Activated CD8-positive, alpha-beta T cell treated with anti-CD3 and anti-CD28 coated beads, Interleukin-2, amount 10 ng/mL, durations not matched to agents 7 days and 5 days (primary cell): ENCODE measurements around the gene DLG2. TPM values are rescaled to one million over a fixed set of nuclear protein-coding genes. Genes with fewer than 3 reads are reported as not detected.

Source experiments
- ATAC-seq: fragments of 150-1000 bp; cut with Tn5 transposase; one replicate; pipeline ENCODE4 v1.10.0; 2021; ENCODE audit warnings: moderate library complexity
- CTCF ChIA-PET: fragments of 350-600 bp; sonication (Branson Sonifier 250); formaldehyde crosslinking; loops from one replicate; lab custom pipeline; 2021; ENCODE audit warnings: antibody characterized with exemption; lab: Charles Lee
- POLR2A ChIA-PET: fragments of 350-600 bp; sonication (Branson Sonifier 250); formaldehyde crosslinking; loops from one replicate; lab custom pipeline; 2021; ENCODE audit warnings: antibody characterized with exemption; lab: Charles Lee
- DNase-seq: peaks from one replicate; pipeline ENCODE4 v3.0.0-alpha.2; 2020
- H3K27ac Mint-ChIP-seq: one replicate; pipeline ENCODE4 v1.8.0; 2021; ENCODE audit warnings: mild to moderate bottlenecking, mixed read lengths
- H3K27me3 Mint-ChIP-seq: one replicate; pipeline ENCODE4 v1.8.0; 2021; ENCODE audit warnings: low read depth, mixed read lengths
- H3K36me3 Mint-ChIP-seq: one replicate; pipeline ENCODE4 v1.8.0; 2021; ENCODE audit warnings: low read depth, mixed read lengths
- H3K4me1 Mint-ChIP-seq: one replicate; pipeline ENCODE4 v1.8.0; 2021; ENCODE audit warnings: low read depth, mixed read lengths
- H3K4me3 Mint-ChIP-seq: one replicate; pipeline ENCODE4 v1.8.0; 2021; ENCODE audit warnings: mild to moderate bottlenecking, mixed read lengths
- H3K9me3 Mint-ChIP-seq: one replicate; pipeline ENCODE4 v1.8.0; 2022; ENCODE audit warnings: mixed read lengths; ENCODE audit not compliant: insufficient read depth
- total RNA-seq, 2 experiments: library from RNA; stranded (reverse); gene quantifications; one replicate each; pipeline ENCODE4 v1.2.3, GENCODE V29; 2021

Gene DLG2
- total RNA-seq, 2 experiments from 2014 or later: 1.3 to 1.6 TPM

- H3K4me1 Mint-ChIP-seq: no peaks in the 10 kb centered on the region
- ATAC-seq (no peak), DNase-seq (no peak)
- POLR2A ChIA-PET: no interaction called here
- CTCF ChIA-PET: no interaction called here
- H3K27ac Mint-ChIP-seq: no peak overlapping the region
- no peaks in the 10 kb centered on the region for H3K27me3 Mint-ChIP-seq
- H3K4me3 Mint-ChIP-seq: no peak overlapping the region
- H3K9me3 Mint-ChIP-seq: peaks cover 8% of the 10 kb centered on the region
- no peaks in the 10 kb centered on the region for H3K36me3 Mint-ChIP-seq
These were observed 1432.4 kb downstream of the DLG2 start for GRCh38 chr11:84194696-84195095.

GRCh38 chr11:84193706-84194105, 1433.4 kb downstream of the DLG2 start:
- DNase-seq (no peak), ATAC-seq (no peak)
- Mint-ChIP-seq H3K4me3 (no peak overlapping the region), H3K27ac (no peak overlapping the region), H3K4me1 (no peaks in the 10 kb centered on the region), H3K36me3 (no peaks in the 10 kb centered on the region), H3K27me3 (no peaks in the 10 kb centered on the region), H3K9me3 (peaks cover 4% of the 10 kb centered on the region)
- ChIA-PET POLR2A (no interaction called here), CTCF (no interaction called here)

- ATAC-seq (no peak), DNase-seq (no peak)
- Mint-ChIP-seq H3K9me3 (peaks cover 5% of the 10 kb centered on the region), H3K27me3 (no peaks in the 10 kb centered on the region), H3K4me3 (no peak overlapping the region), H3K36me3 (no peaks in the 10 kb centered on the region), H3K27ac (no peak overlapping the region), H3K4me1 (no peaks in the 10 kb centered on the region)
- CTCF ChIA-PET: no interaction called here
- POLR2A ChIA-PET: no interaction called here
These were observed 1438.6 kb downstream of the DLG2 start for GRCh38 chr11:84188521-84188920.

- ATAC-seq (no peak), DNase-seq (no peak)
- H3K27me3 Mint-ChIP-seq: no peaks in the 10 kb centered on the region
- H3K4me3 Mint-ChIP-seq: no peak overlapping the region
- H3K27ac Mint-ChIP-seq: no peak overlapping the region
- H3K36me3 Mint-ChIP-seq: no peaks in the 10 kb centered on the region
- H3K4me1 Mint-ChIP-seq: no peaks in the 10 kb centered on the region
- H3K9me3 Mint-ChIP-seq: peaks cover 26% of the 10 kb centered on the region
- ChIA-PET POLR2A (no interaction called here), CTCF (no interaction called here)
These were observed 1454.1 kb downstream of the DLG2 start for GRCh38 chr11:84173078-84173477.

GRCh38 chr11:84165139-84165538, 1462.0 kb downstream of the DLG2 start:
- no peak for ATAC-seq
- H3K27ac Mint-ChIP-seq: no peak overlapping the region
- ChIA-PET POLR2A (no interaction called here), CTCF (no interaction called here)
- H3K4me3 Mint-ChIP-seq: no peak overlapping the region
- H3K27me3 Mint-ChIP-seq: no peaks in the 10 kb centered on the region
- H3K36me3 Mint-ChIP-seq: no peaks in the 10 kb centered on the region
- H3K9me3 Mint-ChIP-seq: peaks cover 8% of the 10 kb centered on the region
- H3K4me1 Mint-ChIP-seq: no peaks in the 10 kb centered on the region
- DNase-seq: no peak

- H3K9me3 Mint-ChIP-seq: peaks cover 8% of the 10 kb centered on the region
- no peak for ATAC-seq
- no peak overlapping the region for H3K4me3 Mint-ChIP-seq
- no peak for DNase-seq
- no peaks in the 10 kb centered on the region for H3K27me3 Mint-ChIP-seq
- no peak overlapping the region for H3K27ac Mint-ChIP-seq
- H3K4me1 Mint-ChIP-seq: no peaks in the 10 kb centered on the region
- ChIA-PET CTCF (no interaction called here), POLR2A (no interaction called here)
- H3K36me3 Mint-ChIP-seq: no peaks in the 10 kb centered on the region
These were observed 1462.4 kb downstream of the DLG2 start for GRCh38 chr11:84164728-84165127.

GRCh38 chr11:84163116-84163515, 1464.0 kb downstream of the DLG2 start:
- ChIA-PET POLR2A (no interaction called here), CTCF (no interaction called here)
- Mint-ChIP-seq H3K4me3 (no peak overlapping the region), H3K36me3 (no peaks in the 10 kb centered on the region), H3K27ac (no peak overlapping the region), H3K4me1 (no peaks in the 10 kb centered on the region), H3K27me3 (no peaks in the 10 kb centered on the region), H3K9me3 (peaks cover 8% of the 10 kb centered on the region)
- ATAC-seq: no peak
- DNase-seq: no peak

GRCh38 chr11:84157639-84158038, 1469.5 kb downstream of the DLG2 start:
- no peaks in the 10 kb centered on the region for H3K27me3 Mint-ChIP-seq
- ChIA-PET POLR2A (no interaction called here), CTCF (no interaction called here)
- ATAC-seq (no peak), DNase-seq (no peak)
- H3K27ac Mint-ChIP-seq: no peak overlapping the region
- H3K4me3 Mint-ChIP-seq: no peak overlapping the region
- no peaks in the 10 kb centered on the region for H3K4me1 Mint-ChIP-seq
- peaks cover 29% of the 10 kb centered on the region for H3K9me3 Mint-ChIP-seq
- no peaks in the 10 kb centered on the region for H3K36me3 Mint-ChIP-seq

GRCh38 chr11:84146826-84147225, 1480.3 kb downstream of the DLG2 start:
- ATAC-seq (no peak), DNase-seq (no peak)
- Mint-ChIP-seq H3K27me3 (no peaks in the 10 kb centered on the region), H3K4me3 (no peak overlapping the region), H3K36me3 (no peaks in the 10 kb centered on the region), H3K27ac (no peak overlapping the region), H3K9me3 (no peaks in the 10 kb centered on the region), H3K4me1 (no peaks in the 10 kb centered on the region)
- ChIA-PET POLR2A (no interaction called here), CTCF (no interaction called here)

- H3K36me3 Mint-ChIP-seq: no peaks in the 10 kb centered on the region
- POLR2A ChIA-PET: interaction anchor here (0.7 kb wide), 1 partner anchor 773 kb away, joined by 3 read pairs; no protein-coding TSS in a partner anchor
- no peak overlapping the region for H3K4me3 Mint-ChIP-seq
- no peak for DNase-seq
- no peak overlapping the region for H3K27ac Mint-ChIP-seq
- H3K4me1 Mint-ChIP-seq: no peaks in the 10 kb centered on the region
- H3K9me3 Mint-ChIP-seq: no peaks in the 10 kb centered on the region
- no peaks in the 10 kb centered on the region for H3K27me3 Mint-ChIP-seq
- ATAC-seq: no peak
- CTCF ChIA-PET: no interaction called here
These were observed 1481.4 kb downstream of the DLG2 start for GRCh38 chr11:84145616-84146185.

GRCh38 chr11:84144531-84144930, 1482.6 kb downstream of the DLG2 start:
- Mint-ChIP-seq H3K27me3 (no peaks in the 10 kb centered on the region), H3K36me3 (no peaks in the 10 kb centered on the region), H3K4me3 (no peak overlapping the region), H3K4me1 (no peaks in the 10 kb centered on the region), H3K9me3 (no peaks in the 10 kb centered on the region), H3K27ac (no peak overlapping the region)
- POLR2A ChIA-PET: no interaction called here
- CTCF ChIA-PET: no interaction called here
- DNase-seq (no peak), ATAC-seq (no peak)

- no peaks in the 10 kb centered on the region for H3K9me3 Mint-ChIP-seq
- H3K4me1 Mint-ChIP-seq: no peaks in the 10 kb centered on the region
- no peaks in the 10 kb centered on the region for H3K27me3 Mint-ChIP-seq
- ChIA-PET CTCF (no interaction called here), POLR2A (no interaction called here)
- H3K36me3 Mint-ChIP-seq: no peaks in the 10 kb centered on the region
- H3K27ac Mint-ChIP-seq: no peak overlapping the region
- ATAC-seq (no peak), DNase-seq (no peak)
- no peak overlapping the region for H3K4me3 Mint-ChIP-seq
These were observed 1484.7 kb downstream of the DLG2 start for GRCh38 chr11:84142411-84142810.
